Measurements from ENCODE around the gene HAVCR2.

HAVCR2 gene

GRCh38 chr5:157142317-157143126 lies 33.7 kb upstream of the HAVCR2 start, which contains the start of gene MED7:
Gene MED7, minus strand, starts transcription at chr5:157142865. Its CDS starts 3,434 bp downstream, at chr5:157139431.
- peak within 1 kb of the TSS; percentile 99 for H3K4me3 ChIP-seq (ENCODE audit: low read depth, low read length)
- TF ChIP-seq, protein P1, sequence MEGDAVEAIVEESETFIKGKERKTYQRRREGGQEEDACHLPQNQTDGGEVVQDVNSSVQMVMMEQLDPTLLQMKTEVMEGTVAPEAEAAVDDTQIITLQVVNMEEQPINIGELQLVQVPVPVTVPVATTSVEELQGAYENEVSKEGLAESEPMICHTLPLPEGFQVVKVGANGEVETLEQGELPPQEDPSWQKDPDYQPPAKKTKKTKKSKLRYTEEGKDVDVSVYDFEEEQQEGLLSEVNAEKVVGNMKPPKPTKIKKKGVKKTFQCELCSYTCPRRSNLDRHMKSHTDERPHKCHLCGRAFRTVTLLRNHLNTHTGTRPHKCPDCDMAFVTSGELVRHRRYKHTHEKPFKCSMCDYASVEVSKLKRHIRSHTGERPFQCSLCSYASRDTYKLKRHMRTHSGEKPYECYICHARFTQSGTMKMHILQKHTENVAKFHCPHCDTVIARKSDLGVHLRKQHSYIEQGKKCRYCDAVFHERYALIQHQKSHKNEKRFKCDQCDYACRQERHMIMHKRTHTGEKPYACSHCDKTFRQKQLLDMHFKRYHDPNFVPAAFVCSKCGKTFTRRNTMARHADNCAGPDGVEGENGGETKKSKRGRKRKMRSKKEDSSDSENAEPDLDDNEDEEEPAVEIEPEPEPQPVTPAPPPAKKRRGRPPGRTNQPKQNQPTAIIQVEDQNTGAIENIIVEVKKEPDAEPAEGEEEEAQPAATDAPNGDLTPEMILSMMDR (IDR thresholded peaks at IDR 0.05; ENCODE audit: low read depth, low read length), result no peak

DNA sequence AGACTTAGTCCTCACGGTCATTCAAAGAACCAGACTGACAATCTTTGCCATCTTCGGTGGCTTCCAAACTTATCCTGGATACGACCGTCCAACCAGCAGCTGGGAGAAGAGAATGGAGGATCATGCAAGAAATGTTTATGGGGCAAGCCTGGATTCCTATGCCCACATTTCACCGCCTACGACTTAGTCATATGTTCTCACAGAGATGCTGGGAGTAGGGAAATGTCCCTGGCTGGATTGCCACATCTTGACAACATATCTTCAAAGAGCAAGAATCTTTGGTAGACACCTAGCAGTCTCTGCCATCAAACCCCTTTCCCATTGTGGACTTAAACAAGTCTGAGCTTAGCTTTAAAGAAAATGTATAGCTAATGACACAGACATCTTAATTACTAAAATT lies 28.8 kb upstream of the HAVCR2 start:
- no peak overlapping the region for H3K4me3 ChIP-seq (ENCODE audit: low read depth, low read length)
- TF ChIP-seq, protein P1 (IDR thresholded peaks at IDR 0.05; ENCODE audit: low read depth, low read length), result no peak

DNA sequence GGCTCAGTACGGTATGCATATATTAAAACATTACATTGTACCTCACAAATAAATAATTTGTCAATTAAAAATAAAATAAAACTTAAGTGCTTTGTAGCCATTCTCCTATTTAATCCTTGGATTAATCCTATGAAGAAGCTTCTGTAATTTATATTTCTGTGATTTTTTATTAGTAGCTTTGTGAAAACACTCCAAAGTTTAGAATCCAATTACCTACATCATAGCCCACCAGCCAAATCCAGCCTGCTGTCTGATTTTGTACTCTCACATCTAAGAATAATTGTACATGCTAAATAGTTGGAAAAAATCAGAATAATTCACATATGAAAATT lies 23.4 kb upstream of the HAVCR2 start:
- TF ChIP-seq, protein P1 (IDR thresholded peaks at IDR 0.05; ENCODE audit: low read depth, low read length), result no peak
- H3K4me3 ChIP-seq (ENCODE audit: low read depth, low read length), result no peak overlapping the region

DNA sequence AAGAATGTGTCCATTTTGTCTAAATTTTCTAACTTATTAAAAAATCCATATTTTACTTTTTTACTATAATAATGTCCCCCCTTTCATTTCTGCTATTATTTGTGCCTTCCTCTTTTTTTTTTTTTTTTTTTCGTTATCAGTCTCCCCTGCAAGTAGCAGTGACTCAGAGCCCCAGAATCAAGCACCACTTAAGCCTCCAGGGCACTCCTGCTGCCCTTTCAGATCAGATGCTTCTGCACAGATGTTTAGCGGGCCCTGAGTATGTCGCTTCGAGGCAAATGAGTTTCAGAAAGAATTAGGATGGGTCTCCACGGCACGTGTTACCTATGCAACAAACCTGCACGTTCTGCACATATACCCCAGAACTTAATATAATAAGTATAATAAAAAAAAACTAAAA lies 22.1 kb upstream of the HAVCR2 start:
- no peak overlapping the region for H3K4me3 ChIP-seq (ENCODE audit: low read depth, low read length)
- TF ChIP-seq, protein P1 (IDR thresholded peaks at IDR 0.05; ENCODE audit: low read depth, low read length), result no peak

- TF ChIP-seq, protein P1 (IDR thresholded peaks at IDR 0.05; ENCODE audit: low read depth, low read length), result no peak
Measured at GRCh38 chr5:157121709-157122108, 12.9 kb upstream of the HAVCR2 start.

GRCh38 chr5:157120102-157120501 lies 11.3 kb upstream of the HAVCR2 start:
- TF ChIP-seq, protein P1 (IDR thresholded peaks at IDR 0.05; ENCODE audit: low read depth, low read length), result no peak
- no peak overlapping the region for H3K4me3 ChIP-seq (ENCODE audit: low read depth, low read length)

More at GRCh38 chr5:157121709-157122108, 12.9 kb upstream of the HAVCR2 start:
- H3K4me3 ChIP-seq (ENCODE audit: low read depth, low read length), result no peak overlapping the region

DNA sequence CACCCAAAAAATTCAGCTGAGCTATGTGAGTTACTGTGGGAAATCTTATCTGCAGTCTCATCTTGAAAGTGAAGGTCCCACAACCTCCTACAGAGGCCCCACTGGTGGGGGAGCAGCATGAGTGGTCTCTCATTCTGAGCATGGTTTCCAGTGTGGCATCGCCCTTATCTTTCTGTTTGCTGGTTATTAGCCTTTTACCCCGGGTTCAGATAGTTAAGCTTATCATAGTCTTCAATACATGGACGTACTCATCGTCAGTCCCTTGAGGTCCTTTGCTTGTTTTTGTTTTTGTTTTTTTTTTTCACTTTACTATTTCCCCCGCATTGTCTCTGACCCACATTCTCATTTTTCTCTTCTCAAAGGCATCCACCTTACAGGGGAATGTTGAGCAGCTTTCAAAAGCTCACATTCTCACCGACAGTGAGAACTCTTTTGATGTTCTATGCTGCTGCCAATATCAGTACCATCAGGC lies 7.7 kb upstream of the HAVCR2 start:
- TF ChIP-seq, protein P1 (IDR thresholded peaks at IDR 0.05; ENCODE audit: low read depth, low read length), result no peak
- no peak overlapping the region for H3K4me3 ChIP-seq (ENCODE audit: low read depth, low read length)
